RWPE1 (cell line): ENCODE results near the gene AGL.

ENCODE experiments used
- CTCF ChIA-PET: fragments of 350-600 bp; sonication (Branson Sonifier 250); formaldehyde crosslinking; extraction: SDS; loops from one replicate; lab custom pipeline; 2021; lab: Yijun Ruan, JAX
- POLR2A ChIA-PET: fragments of 400-600 bp; formaldehyde crosslinking; extraction: SDS; loops from one replicate; lab custom pipeline; 2020; ENCODE audit warnings: antibody characterized with exemption; ENCODE audit not compliant: low non-redundant PET; lab: Yijun Ruan, JAX
- DNase-seq: peaks from one replicate; pipeline ENCODE4 v3.0.0; 2012; ENCODE audit warnings: low spot score
- H3K27ac ChIP-seq: fragments of 450-650 bp; 2 replicates; pipeline ENCODE4 v1.5.1; 2017
- TF ChIP-seq, protein P1 (sequence below): fragments of 450-650 bp; conservative IDR thresholded peaks from 2 replicates; pipeline ENCODE4 v1.5.1; 2017; ENCODE audit warnings: low read depth, mild to moderate bottlenecking

The AGL gene

DNA sequence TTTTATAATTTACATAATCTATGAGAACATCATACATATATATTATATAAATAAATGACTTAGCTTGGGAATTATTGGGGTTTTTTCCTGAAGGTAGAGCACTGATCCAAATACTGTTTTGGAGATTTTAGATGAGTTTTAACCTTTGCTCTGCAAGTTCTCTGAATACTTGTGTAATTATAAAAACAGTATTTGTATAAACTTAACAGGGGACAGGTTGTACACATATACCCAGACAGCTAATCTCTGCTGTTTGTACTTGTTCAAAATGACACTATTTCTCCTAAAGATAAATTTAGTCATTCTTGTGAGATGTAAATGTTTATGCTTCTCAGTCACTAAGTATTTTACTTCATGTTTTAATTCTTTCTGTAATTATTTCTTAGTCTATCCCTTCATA lies 8.7 kb downstream of the AGL start:
- ChIA-PET CTCF (interaction anchor here (0.6 kb wide), 1 partner anchor 211 kb away, joined by 3 read pairs; no protein-coding TSS in a partner anchor), POLR2A (no interaction called here)
- H3K27ac ChIP-seq, result no peak overlapping the region
- DNase-seq, result no peak
- TF ChIP-seq, protein P1, sequence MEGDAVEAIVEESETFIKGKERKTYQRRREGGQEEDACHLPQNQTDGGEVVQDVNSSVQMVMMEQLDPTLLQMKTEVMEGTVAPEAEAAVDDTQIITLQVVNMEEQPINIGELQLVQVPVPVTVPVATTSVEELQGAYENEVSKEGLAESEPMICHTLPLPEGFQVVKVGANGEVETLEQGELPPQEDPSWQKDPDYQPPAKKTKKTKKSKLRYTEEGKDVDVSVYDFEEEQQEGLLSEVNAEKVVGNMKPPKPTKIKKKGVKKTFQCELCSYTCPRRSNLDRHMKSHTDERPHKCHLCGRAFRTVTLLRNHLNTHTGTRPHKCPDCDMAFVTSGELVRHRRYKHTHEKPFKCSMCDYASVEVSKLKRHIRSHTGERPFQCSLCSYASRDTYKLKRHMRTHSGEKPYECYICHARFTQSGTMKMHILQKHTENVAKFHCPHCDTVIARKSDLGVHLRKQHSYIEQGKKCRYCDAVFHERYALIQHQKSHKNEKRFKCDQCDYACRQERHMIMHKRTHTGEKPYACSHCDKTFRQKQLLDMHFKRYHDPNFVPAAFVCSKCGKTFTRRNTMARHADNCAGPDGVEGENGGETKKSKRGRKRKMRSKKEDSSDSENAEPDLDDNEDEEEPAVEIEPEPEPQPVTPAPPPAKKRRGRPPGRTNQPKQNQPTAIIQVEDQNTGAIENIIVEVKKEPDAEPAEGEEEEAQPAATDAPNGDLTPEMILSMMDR, result no peak

DNA sequence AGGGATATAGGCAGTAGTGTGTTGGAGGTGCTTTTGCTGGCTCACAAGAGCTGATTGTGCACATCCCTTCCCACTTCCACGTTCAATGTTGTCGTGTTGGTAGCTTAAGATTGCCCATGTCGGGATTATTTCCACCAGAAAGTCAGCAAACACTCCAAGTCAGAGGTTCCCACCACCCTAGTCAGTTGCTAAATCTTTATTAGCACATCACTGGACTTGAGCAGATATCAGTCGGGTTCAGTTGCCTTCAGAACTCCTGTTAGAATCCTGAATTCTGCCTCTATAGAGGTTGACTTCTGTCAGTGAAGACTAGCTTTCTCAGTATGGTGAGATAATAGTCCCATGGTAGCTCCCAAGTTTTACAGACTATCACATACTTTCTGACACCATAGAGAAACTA lies 10.5 kb downstream of the AGL start:
- DNase-seq, result no peak
- POLR2A ChIA-PET, result no interaction called here
- CTCF ChIA-PET, result interaction anchor here (0.5 to 0.6 kb wide), 2 partner anchors 156 to 262 kb away, joined by 3 read pairs; no protein-coding TSS in a partner anchor
- no peak overlapping the region for H3K27ac ChIP-seq
- TF ChIP-seq, protein P1, result no peak

DNA sequence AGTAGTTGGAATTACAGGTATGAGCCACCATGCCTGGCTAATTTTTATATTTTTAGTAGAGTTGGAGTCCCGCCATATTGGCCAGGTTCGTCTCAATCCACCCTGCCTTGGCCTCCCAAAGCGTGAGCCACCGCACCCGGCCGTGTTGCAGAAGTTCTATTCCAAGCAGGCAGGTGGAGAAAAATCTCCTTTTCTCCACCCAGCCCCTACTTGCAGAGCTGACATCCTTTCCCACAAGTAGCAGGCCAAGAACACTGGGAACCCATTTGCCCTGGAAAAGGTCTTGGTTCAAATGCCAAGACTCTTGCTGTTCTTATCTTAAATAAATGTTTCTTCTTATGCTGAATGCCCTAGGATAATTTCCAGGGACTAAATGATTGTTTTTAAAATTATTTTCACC lies 17.5 kb downstream of the AGL start:
- ChIA-PET POLR2A (no interaction called here), CTCF (no interaction called here)
- TF ChIP-seq, protein P1, result no peak
- no peak overlapping the region for H3K27ac ChIP-seq
- DNase-seq, result no peak

DNA sequence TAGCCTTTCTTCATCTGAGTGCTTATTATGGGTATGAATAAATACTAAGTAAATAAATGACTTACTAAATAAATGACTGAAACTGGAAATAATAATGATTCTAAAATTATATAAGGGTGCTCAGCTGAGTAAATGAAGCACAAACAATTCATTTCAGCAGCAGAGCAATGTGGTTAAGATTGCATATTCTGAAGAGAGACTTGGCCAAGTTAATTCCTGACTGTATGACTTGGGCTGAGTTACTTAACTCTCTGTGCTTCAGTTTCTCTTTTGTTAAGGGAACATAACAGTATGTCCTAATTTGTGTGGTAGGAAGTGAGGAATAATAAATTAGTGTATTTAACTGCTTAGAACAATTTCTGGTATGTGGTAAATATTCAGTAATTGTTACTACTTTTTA lies 19.1 kb downstream of the AGL start:
- no peak overlapping the region for H3K27ac ChIP-seq
- TF ChIP-seq, protein P1, result no peak
- CTCF ChIA-PET, result no interaction called here
- no peak for DNase-seq
- POLR2A ChIA-PET, result no interaction called here

DNA sequence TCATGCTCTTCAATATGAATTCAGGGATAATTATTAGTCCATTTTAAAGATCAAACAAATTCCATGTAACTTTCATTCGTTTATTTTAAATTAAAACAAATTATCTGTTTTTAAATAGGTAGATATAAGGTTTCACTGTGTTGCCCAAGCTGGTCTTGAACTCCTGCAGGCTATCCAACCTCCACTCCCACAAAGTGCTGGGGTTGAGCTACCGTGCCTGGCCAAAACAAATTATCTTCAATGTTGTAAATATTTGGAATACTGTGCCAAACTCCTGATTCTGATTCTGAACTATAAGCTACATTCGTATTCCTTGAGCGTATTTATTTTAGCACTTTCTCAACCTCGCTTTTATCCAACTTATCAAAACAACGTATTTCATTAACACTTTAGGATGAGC lies 19.6 kb downstream of the AGL start:
- POLR2A ChIA-PET, result no interaction called here
- TF ChIP-seq, protein P1, result no peak
- CTCF ChIA-PET, result no interaction called here
- no peak overlapping the region for H3K27ac ChIP-seq
- no peak for DNase-seq

DNA sequence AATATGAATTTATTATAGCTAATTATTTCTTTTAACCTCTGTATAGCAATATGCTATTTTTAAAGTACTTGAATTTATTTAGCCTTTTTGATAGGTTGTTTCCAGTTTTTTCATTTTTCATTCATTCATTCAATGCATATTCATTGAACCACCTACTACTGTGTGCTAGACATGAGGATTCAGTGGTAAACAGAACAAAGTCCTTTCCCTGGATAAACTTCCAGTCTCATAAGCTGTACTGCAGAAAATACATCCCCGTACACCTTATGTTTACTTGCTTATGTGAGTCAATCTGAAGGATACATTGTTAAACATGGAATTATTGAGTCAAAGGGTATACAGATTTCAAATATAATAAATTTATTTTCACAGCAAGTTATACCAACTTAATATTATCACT lies 21.9 kb downstream of the AGL start:
- no peak overlapping the region for H3K27ac ChIP-seq
- ChIA-PET CTCF (interaction anchor here (1.1 kb wide), 1 partner anchor 13 kb away, joined by 3 read pairs; no protein-coding TSS in a partner anchor), POLR2A (no interaction called here)
- DNase-seq, result no peak
- TF ChIP-seq, protein P1, result no peak
